ENCODE data around the gene FAM120A. TPM values are rescaled to one million over a fixed set of nuclear protein-coding genes. Genes with fewer than 3 reads are reported as not detected.

Gene FAM120A
- total RNA-seq, 1 donor from 2014 or later = 109 TPM

GRCh38 chr9:93597142-93597706, 145.7 kb downstream of the FAM120A start:
- peaks cover 35% of the 10 kb centered on the region for H3K4me1 ChIP-seq
- H3K36me3 ChIP-seq = no peaks in the 10 kb centered on the region
- intact Hi-C loops (cut with DNase I) = no loop called here
- H3K9me3 ChIP-seq = no peaks in the 10 kb centered on the region
- no peak overlapping the region for H3K27ac ChIP-seq
- H3K27me3 ChIP-seq = no peaks in the 10 kb centered on the region
- DNase-seq = peak; percentile 35
- H3K4me3 ChIP-seq = no peak overlapping the region
- ATAC-seq = no peak
- TF ChIP-seq, protein P1, sequence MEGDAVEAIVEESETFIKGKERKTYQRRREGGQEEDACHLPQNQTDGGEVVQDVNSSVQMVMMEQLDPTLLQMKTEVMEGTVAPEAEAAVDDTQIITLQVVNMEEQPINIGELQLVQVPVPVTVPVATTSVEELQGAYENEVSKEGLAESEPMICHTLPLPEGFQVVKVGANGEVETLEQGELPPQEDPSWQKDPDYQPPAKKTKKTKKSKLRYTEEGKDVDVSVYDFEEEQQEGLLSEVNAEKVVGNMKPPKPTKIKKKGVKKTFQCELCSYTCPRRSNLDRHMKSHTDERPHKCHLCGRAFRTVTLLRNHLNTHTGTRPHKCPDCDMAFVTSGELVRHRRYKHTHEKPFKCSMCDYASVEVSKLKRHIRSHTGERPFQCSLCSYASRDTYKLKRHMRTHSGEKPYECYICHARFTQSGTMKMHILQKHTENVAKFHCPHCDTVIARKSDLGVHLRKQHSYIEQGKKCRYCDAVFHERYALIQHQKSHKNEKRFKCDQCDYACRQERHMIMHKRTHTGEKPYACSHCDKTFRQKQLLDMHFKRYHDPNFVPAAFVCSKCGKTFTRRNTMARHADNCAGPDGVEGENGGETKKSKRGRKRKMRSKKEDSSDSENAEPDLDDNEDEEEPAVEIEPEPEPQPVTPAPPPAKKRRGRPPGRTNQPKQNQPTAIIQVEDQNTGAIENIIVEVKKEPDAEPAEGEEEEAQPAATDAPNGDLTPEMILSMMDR (IDR thresholded peaks at IDR 0.05) = no peak

GRCh38 chr9:93597871-93598646, 146.6 kb downstream of the FAM120A start:
- Histone ChIP-seq H3K9me3 (no peaks in the 10 kb centered on the region), H3K27me3 (no peaks in the 10 kb centered on the region), H3K36me3 (no peaks in the 10 kb centered on the region), H3K4me1 (peaks cover 30% of the 10 kb centered on the region), H3K4me3 (no peak overlapping the region), H3K27ac (peak overlapping the region; percentile 36)
- TF ChIP-seq, protein P1 (IDR thresholded peaks at IDR 0.05) = no peak
- ATAC-seq (no peak), DNase-seq (peak; percentile 39)
- intact Hi-C loops (cut with DNase I) = no loop called here

DNA sequence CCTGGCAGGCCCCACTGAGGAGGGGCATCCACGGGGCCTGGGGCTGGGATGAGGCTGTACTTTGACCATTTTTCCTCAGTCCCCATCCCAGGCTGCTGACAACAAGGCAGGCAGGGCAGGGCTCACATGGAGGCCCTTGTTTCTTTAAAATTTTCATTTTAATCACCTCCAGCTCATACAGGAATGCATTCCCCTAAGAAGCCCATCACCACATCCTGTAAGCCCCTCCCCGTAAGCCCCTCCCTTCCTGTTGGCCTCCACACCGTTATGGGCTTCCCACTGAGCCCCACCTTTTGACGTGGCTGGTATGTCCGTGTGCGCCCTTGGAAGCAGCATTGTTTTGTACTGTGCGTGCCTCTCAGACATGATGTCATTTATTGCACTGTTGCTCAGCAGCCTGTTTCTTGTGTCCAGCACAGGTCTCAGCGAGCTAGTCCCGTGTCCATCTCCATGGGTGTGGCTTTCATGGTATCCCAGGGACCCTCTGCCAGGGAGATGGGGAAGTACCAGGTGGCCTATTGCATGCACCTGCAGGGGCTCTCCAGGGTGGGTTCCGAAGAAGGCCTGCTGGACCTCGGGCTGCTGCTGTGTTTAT, 147.3 kb downstream of the FAM120A start:
- no peak for ATAC-seq

DNA sequence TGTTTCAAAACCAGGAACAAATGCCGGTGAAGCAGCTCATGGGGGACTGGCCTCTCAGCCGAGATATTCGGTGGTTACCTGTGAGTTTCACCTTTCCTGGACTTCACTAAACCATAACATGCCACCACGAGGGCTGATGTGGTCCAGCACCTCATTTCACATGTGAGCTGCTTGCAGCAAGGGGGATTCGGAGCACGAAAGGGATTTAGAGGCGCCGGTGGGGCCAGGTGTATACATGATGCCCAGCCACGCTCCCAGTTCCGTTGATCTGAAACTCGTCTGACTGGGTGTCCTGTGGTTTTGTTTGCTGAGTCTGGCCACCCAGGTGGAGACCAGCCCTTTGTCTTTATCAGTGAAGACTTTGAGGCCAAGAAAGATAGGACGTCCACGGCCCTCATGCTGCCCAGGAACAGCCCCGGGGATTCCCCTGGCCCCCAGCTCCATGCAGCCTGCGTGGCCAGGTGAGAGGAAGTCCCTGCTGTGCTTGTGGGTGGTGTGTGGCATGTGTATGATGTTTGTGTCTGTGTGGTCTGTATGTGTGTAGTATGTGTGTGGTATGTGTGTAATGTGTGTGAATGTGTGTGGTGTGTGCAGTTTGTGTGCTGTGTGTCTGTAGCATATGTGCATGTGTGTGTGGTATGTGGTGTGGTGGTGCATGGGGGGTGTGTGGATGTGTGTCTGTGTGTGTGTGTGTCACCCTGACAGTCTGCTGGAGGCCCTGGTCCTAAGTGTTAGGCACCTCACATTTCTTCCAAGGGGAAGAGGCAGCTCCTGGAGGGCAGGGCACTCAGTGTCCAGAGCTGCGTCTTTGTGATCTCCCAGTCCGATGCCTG, 148.3 kb downstream of the FAM120A start:
- intact Hi-C loops (cut with DNase I) = no loop called here
- H3K36me3 ChIP-seq = no peaks in the 10 kb centered on the region
- TF ChIP-seq, protein P1 (IDR thresholded peaks at IDR 0.05) = no peak
- no peaks in the 10 kb centered on the region for H3K9me3 ChIP-seq
- H3K27me3 ChIP-seq = no peaks in the 10 kb centered on the region
- H3K27ac ChIP-seq = no peak overlapping the region
- ATAC-seq (peak; percentile 4), DNase-seq (peak; percentile 44)
- H3K4me3 ChIP-seq = no peak overlapping the region
- peaks cover 16% of the 10 kb centered on the region for H3K4me1 ChIP-seq

More for the DNA sequence above, 147.3 kb downstream of the FAM120A start:
- no peak for DNase-seq
- peaks cover 27% of the 10 kb centered on the region for H3K4me1 ChIP-seq
- no peaks in the 10 kb centered on the region for H3K27me3 ChIP-seq
- H3K36me3 ChIP-seq = no peaks in the 10 kb centered on the region
- TF ChIP-seq, protein P1 (IDR thresholded peaks at IDR 0.05) = no peak
- H3K9me3 ChIP-seq = no peaks in the 10 kb centered on the region
- intact Hi-C loops (cut with DNase I) = no loop called here
- H3K27ac ChIP-seq = peak overlapping the region; percentile 36
- H3K4me3 ChIP-seq = no peak overlapping the region

- ATAC-seq (peak; percentile 45), DNase-seq (no peak)
- TF ChIP-seq, protein P1 (IDR thresholded peaks at IDR 0.05) = no peak
- Histone ChIP-seq H3K36me3 (no peaks in the 10 kb centered on the region), H3K9me3 (no peaks in the 10 kb centered on the region), H3K27me3 (no peaks in the 10 kb centered on the region), H3K27ac (no peak overlapping the region), H3K4me1 (peaks cover 13% of the 10 kb centered on the region), H3K4me3 (no peak overlapping the region)
- intact Hi-C loops (cut with DNase I) = no loop called here
Observed at GRCh38 chr9:93600504-93600903, 149.0 kb downstream of the FAM120A start.

All from upper lobe of right lung (tissue), 1 donor.